ENCODE results near the gene DHX35.

GRCh38 chr20:38963745-38964144 is 1.6 kb downstream of the DHX35 start:
- TF ChIP-seq CTCF (conservative IDR thresholded peaks at IDR 0.05), result no peak
- TF ChIP-seq ZFX (IDR thresholded peaks at IDR 0.05), result no peak
